Calu3 (cell line): ENCODE data around the gene PFKFB3. TPM values are rescaled to one million over a fixed set of nuclear protein-coding genes. Genes with fewer than 3 reads are reported as not detected.

Experiments used
- BruUV-seq: library from RNA; stranded (reverse); fragments of 400-500 nt; replicated peaks from 2 replicates; lab custom pipeline; 2021; lab: Mats Ljungman, UMichigan
- CTCF ChIA-PET: fragments of 300-600 bp; sonication (Branson Sonifier 250); formaldehyde crosslinking; loops from one replicate; lab custom pipeline; 2022; ENCODE audit warnings: antibody characterized with exemption; lab: Charles Lee
- DNase-seq: peaks from one replicate; pipeline ENCODE4 v3.0.0; 2022
- H3K27ac Mint-ChIP-seq: one replicate; pipeline ENCODE4 v1.8.0; 2022; ENCODE audit warnings: mixed read lengths; ENCODE audit not compliant: unreplicated experiment
- H3K27me3 Mint-ChIP-seq: one replicate; pipeline ENCODE4 v1.8.0; 2022; ENCODE audit warnings: mixed read lengths; ENCODE audit not compliant: unreplicated experiment
- H3K36me3 Mint-ChIP-seq: one replicate; pipeline ENCODE4 v1.8.0; 2022; ENCODE audit warnings: mild to moderate bottlenecking, moderate library complexity, mixed read lengths; ENCODE audit not compliant: insufficient read depth, unreplicated experiment
- H3K4me1 Mint-ChIP-seq: one replicate; pipeline ENCODE4 v1.8.0; 2022; ENCODE audit warnings: mild to moderate bottlenecking, low read depth, mixed read lengths; ENCODE audit not compliant: unreplicated experiment
- H3K4me3 Mint-ChIP-seq: one replicate; pipeline ENCODE4 v1.8.0; 2022; ENCODE audit warnings: mild to moderate bottlenecking, low read depth, moderate library complexity, mixed read lengths; ENCODE audit not compliant: unreplicated experiment
- H3K9me3 Mint-ChIP-seq: one replicate; pipeline ENCODE4 v1.8.0; 2022; ENCODE audit warnings: low read depth, mixed read lengths; ENCODE audit not compliant: unreplicated experiment
- CTCF ChIP-seq: fragments of 200-600 bp; IDR thresholded peaks from one replicate; pipeline ENCODE4 v1.8.0; 2022; ENCODE audit warnings: antibody characterized with exemption; ENCODE audit not compliant: unreplicated experiment
- intact Hi-C: fragments of 100-400 bp; cut with micrococcal nuclease; formaldehyde crosslinking; loops from one replicate; pipeline ENCODE4 v1.10.0; 2022; ENCODE audit not compliant: unreplicated experiment
- total RNA-seq: library from RNA; stranded (reverse); gene quantifications from 2 replicates; pipeline ENCODE4 v1.2.3, GENCODE V29; 2022

Gene PFKFB3
- total RNA-seq, 1 experiment from 2014 or later = 293 TPM

DNA sequence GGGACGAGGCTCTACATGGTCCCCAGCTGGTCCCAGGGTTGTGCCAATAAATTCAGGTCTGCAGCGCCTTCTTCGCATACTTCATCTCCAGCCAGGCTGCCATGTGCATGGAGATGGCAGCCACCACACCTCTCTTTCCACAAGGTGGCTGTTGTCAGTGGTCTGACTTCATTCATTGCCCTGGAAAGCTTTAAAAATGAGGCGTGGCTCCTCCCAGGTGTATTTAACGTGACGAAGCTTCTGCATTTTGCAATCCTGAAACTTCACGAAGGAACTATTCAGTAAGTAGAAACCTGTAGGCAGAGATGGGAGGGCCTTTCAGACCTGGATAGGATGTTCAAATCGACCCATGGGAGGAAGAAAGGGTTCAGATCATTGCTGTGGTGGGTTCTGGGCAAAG lies 53.7 kb downstream of the PFKFB3 start:
- no peaks in the 10 kb centered on the region for H3K27me3 Mint-ChIP-seq
- H3K4me3 Mint-ChIP-seq = no peak overlapping the region
- peaks cover 6% of the 10 kb centered on the region for H3K9me3 Mint-ChIP-seq
- DNase-seq = no peak
- TF ChIP-seq CTCF = no peak
- CTCF ChIA-PET = no interaction called here
- intact Hi-C loops = no loop called here
- H3K4me1 Mint-ChIP-seq = peaks cover 12% of the 10 kb centered on the region
- H3K36me3 Mint-ChIP-seq = peaks cover 13% of the 10 kb centered on the region
- H3K27ac Mint-ChIP-seq = no peak overlapping the region
- no TSS peak for BruUV-seq

DNA sequence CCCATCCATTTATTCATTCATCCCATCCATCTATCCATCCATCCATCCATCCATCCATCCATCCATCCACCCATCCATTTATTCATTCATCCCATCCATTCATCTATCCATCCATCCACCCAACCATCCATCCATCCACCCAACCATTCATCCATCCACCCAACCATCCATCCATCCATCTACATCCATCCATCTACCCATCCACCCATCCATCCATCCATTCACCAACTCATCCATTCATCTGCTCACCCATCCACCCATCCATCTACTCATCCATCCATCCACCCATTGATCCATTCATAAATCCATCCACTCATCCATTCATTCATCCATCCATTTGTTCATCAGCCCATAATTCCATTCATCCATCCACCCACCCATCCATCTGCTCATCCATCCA lies 56.4 kb downstream of the PFKFB3 start:
- no TSS peak for BruUV-seq
- no peaks in the 10 kb centered on the region for H3K27me3 Mint-ChIP-seq
- peaks cover 16% of the 10 kb centered on the region for H3K36me3 Mint-ChIP-seq
- peak overlapping the region; percentile 4 for H3K27ac Mint-ChIP-seq
- peaks cover 12% of the 10 kb centered on the region for H3K4me1 Mint-ChIP-seq
- DNase-seq = no peak
- H3K4me3 Mint-ChIP-seq = no peak overlapping the region
- CTCF ChIA-PET = no interaction called here
- intact Hi-C loops = no loop called here
- no peak for TF ChIP-seq CTCF
- peaks cover 8% of the 10 kb centered on the region for H3K9me3 Mint-ChIP-seq

GRCh38 chr10:6260843-6261242 lies 58.1 kb downstream of the PFKFB3 start:
- H3K9me3 Mint-ChIP-seq = peaks cover 8% of the 10 kb centered on the region
- intact Hi-C loops = no loop called here
- no peak overlapping the region for H3K4me3 Mint-ChIP-seq
- BruUV-seq = no TSS peak
- no peak overlapping the region for H3K27ac Mint-ChIP-seq
- no peak for DNase-seq
- CTCF ChIA-PET = no interaction called here
- H3K27me3 Mint-ChIP-seq = no peaks in the 10 kb centered on the region
- peaks cover 16% of the 10 kb centered on the region for H3K36me3 Mint-ChIP-seq
- H3K4me1 Mint-ChIP-seq = peaks cover 12% of the 10 kb centered on the region
- no peak for TF ChIP-seq CTCF

DNA sequence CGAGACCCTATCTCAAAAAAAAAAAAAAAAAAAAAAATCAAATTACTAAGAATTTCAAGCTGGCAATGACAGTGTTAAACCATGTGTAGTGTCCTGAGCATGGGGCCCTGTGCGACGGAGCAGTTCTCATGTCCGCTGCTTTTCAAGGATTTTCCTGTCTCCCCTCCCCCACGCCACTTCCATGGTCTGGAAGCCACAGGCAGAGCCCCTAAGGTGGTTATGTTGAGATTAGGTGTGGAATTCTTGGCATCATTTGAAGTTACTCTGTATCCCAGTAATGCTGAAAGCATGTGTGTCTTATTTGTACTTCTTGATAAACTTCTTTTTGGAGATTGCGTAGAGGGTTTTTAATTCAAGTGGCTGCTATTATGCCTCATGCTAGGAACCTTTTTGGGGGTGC lies 65.2 kb downstream of the PFKFB3 start:
- CTCF ChIA-PET = no interaction called here
- no peak overlapping the region for H3K4me3 Mint-ChIP-seq

More for the DNA sequence above, 65.2 kb downstream of the PFKFB3 start:
- Mint-ChIP-seq H3K36me3 (no peaks in the 10 kb centered on the region), H3K9me3 (no peaks in the 10 kb centered on the region), H3K27ac (no peak overlapping the region), H3K27me3 (no peaks in the 10 kb centered on the region), H3K4me1 (peaks cover 15% of the 10 kb centered on the region)
- DNase-seq = no peak
- intact Hi-C loops = no loop called here
- no TSS peak for BruUV-seq
- TF ChIP-seq CTCF = no peak
